IMR-90 (cell line): Measurements from ENCODE around the gene CREB1. TPM values are rescaled to one million over a fixed set of nuclear protein-coding genes. Genes with fewer than 3 reads are reported as not detected.

Source experiments
- ATAC-seq: fragments of 200-7000 bp; cut with Tn5 transposase; 2 replicates; pipeline ENCODE4 v1.9.1; 2020; ENCODE audit warnings: low read depth, mild to moderate bottlenecking, moderate library complexity
- BruUV-seq: library from RNA; stranded (reverse); fragments of 400-500 nt; replicated peaks from 2 replicates; lab custom pipeline; 2021; lab: Mats Ljungman, UMichigan
- CTCF ChIA-PET: fragments of 300-600 bp; formaldehyde crosslinking; extraction: SDS; loops from one replicate; lab custom pipeline; 2021; ENCODE audit warnings: antibody characterized with exemption; lab: Yijun Ruan, JAX
- POLR2A ChIA-PET: fragments of 300-600 bp; sonication (Branson Sonifier 250); formaldehyde crosslinking; loops from one replicate; lab custom pipeline; 2022; ENCODE audit warnings: antibody characterized with exemption; ENCODE audit not compliant: unreplicated experiment; lab: Charles Lee
- DNase-seq: peaks from one replicate; pipeline ENCODE4 v3.0.0; 2013
- H2AFZ ChIP-seq: replicated peaks from 2 replicates; pipeline ENCODE3; 2013; ENCODE audit warnings: low read length, mild to moderate bottlenecking; ENCODE audit not compliant: poor library complexity
- H2AK5ac ChIP-seq: 2 replicates; pipeline ENCODE4 v1.6.1; 2013; ENCODE audit warnings: low read depth, low read length, inconsistent platforms
- H2AK9ac ChIP-seq: replicated peaks from 2 replicates; pipeline ENCODE3; 2013; ENCODE audit warnings: mild to moderate bottlenecking, low read depth, low read length, moderate library complexity; ENCODE audit not compliant: poor library complexity
- H2BK120ac ChIP-seq: 2 replicates; pipeline ENCODE4 v1.6.1; 2013; ENCODE audit warnings: low read depth, low read length, inconsistent platforms
- H2BK15ac ChIP-seq: 3 replicates; pipeline ENCODE4 v1.6.1; 2013; ENCODE audit warnings: low read depth, low read length, inconsistent platforms
- H2BK20ac ChIP-seq: 2 replicates; pipeline ENCODE4 v1.6.1; 2013; ENCODE audit warnings: low read depth, mild to moderate bottlenecking, inconsistent platforms, low read length, moderate library complexity
- H2BK5ac ChIP-seq: 2 replicates; pipeline ENCODE4 v1.6.1; 2013; ENCODE audit warnings: mild to moderate bottlenecking, low read depth, low read length, inconsistent platforms; ENCODE audit not compliant: poor library complexity, severe bottlenecking
- H3K14ac ChIP-seq: replicated peaks from 2 replicates; pipeline ENCODE4 v1.6.1; 2013; ENCODE audit warnings: low read depth, low read length, inconsistent platforms
- H3K18ac ChIP-seq: 2 replicates; pipeline ENCODE4 v1.6.1; 2013; ENCODE audit warnings: low read depth, low read length, control low read depth
- H3K23ac ChIP-seq: 2 replicates; pipeline ENCODE4 v1.6.1; 2013; ENCODE audit warnings: low read depth, low read length, inconsistent platforms
- H3K27ac ChIP-seq: 2 replicates; pipeline ENCODE4 v1.5.1; 2013; ENCODE audit warnings: mild to moderate bottlenecking, control low read depth, low read length; ENCODE audit not compliant: insufficient read depth
- H3K27me3 ChIP-seq: 2 replicates; pipeline ENCODE4 v1.6.1; 2013; ENCODE audit warnings: low read length; ENCODE audit not compliant: control insufficient read depth, insufficient read depth
- H3K36me3 ChIP-seq: 2 replicates; pipeline ENCODE4 v1.6.1; 2013; ENCODE audit warnings: low read length, mixed read lengths; ENCODE audit not compliant: control insufficient read depth, insufficient read depth
- H3K4ac ChIP-seq: 2 replicates; pipeline ENCODE4 v1.6.1; 2013; ENCODE audit warnings: low read depth, low read length, inconsistent platforms
- H3K4me1 ChIP-seq: 2 replicates; pipeline ENCODE4 v1.6.1; 2013; ENCODE audit warnings: low read length, mixed read lengths; ENCODE audit not compliant: control insufficient read depth, insufficient read depth
- H3K4me2 ChIP-seq: 2 replicates; pipeline ENCODE4 v1.6.1; 2013; ENCODE audit warnings: low read depth, mild to moderate bottlenecking, control low read depth, low read length, moderate library complexity
- H3K4me3 ChIP-seq: 2 replicates; pipeline ENCODE4 v1.5.1; 2013; ENCODE audit warnings: low read depth, mild to moderate bottlenecking, control low read depth, low read length, moderate library complexity; ENCODE audit not compliant: insufficient read depth
- H3K56ac ChIP-seq: 2 replicates; pipeline ENCODE4 v1.6.1; 2013; ENCODE audit warnings: low read length, inconsistent platforms; ENCODE audit not compliant: insufficient read depth; ENCODE audit errors: extremely low read depth
- H3K79me1 ChIP-seq, 2 experiments: 2 replicates each; pipeline ENCODE4 v1.6.1; 2013; ENCODE audit warnings: low read length in 2 of 2, inconsistent platforms in 1 of 2, low read depth in 1 of 2
- H3K9ac ChIP-seq: 2 replicates; pipeline ENCODE4 v1.6.1; 2013; ENCODE audit warnings: low read depth, low read length, control low read depth
- H3K9me1 ChIP-seq: 2 replicates; pipeline ENCODE4 v1.6.1; 2013; ENCODE audit warnings: low read length, inconsistent platforms; ENCODE audit not compliant: insufficient read depth
- H3K9me3 ChIP-seq: 2 replicates; pipeline ENCODE4 v1.6.1; 2013; ENCODE audit warnings: low read length; ENCODE audit not compliant: control insufficient read depth, insufficient read depth
- H4K20me1 ChIP-seq: 2 replicates; pipeline ENCODE4 v1.6.1; 2013; ENCODE audit warnings: low read length, inconsistent platforms; ENCODE audit not compliant: insufficient read depth
- H4K5ac ChIP-seq: 2 replicates; pipeline ENCODE4 v1.6.1; 2013; ENCODE audit warnings: mild to moderate bottlenecking, low read depth, low read length, control low read depth
- H4K8ac ChIP-seq, 2 experiments: 2 replicates each; pipeline ENCODE4 v1.6.1; 2013; ENCODE audit warnings: low read depth in 2 of 2, low read length in 2 of 2, control low read depth in 1 of 2, inconsistent platforms in 1 of 2
- H4K91ac ChIP-seq: 2 replicates; pipeline ENCODE4 v1.6.1; 2013; ENCODE audit warnings: low read depth, low read length, inconsistent platforms; ENCODE audit not compliant: insufficient read depth
- CEBPB ChIP-seq: IDR thresholded peaks from 2 replicates; pipeline ENCODE4 v1.6.1; 2012; ENCODE audit warnings: low read depth, low read length, improper control_type of control experiment
- CTCF ChIP-seq: conservative IDR thresholded peaks from 2 replicates; pipeline ENCODE4 v1.5.1; 2012; ENCODE audit warnings: mild to moderate bottlenecking, low read depth, low read length, improper control_type of control experiment
- ELK1 ChIP-seq: fragments of 150-350 bp; IDR thresholded peaks from 2 replicates; pipeline ENCODE4 v1.6.1; 2016; ENCODE audit warnings: low read depth, mild to moderate bottlenecking, low read length, moderate library complexity, borderline replicate concordance
- MAZ ChIP-seq: IDR thresholded peaks from 2 replicates; pipeline ENCODE4 v1.6.1; 2012; ENCODE audit warnings: low read depth, mild to moderate bottlenecking, low read length, improper control_type of control experiment, moderate library complexity, borderline replicate concordance
- NFE2L2 ChIP-seq: fragments of 150-350 bp; IDR thresholded peaks from 2 replicates; pipeline ENCODE4 v1.6.1; 2016; ENCODE audit warnings: low read depth, mild to moderate bottlenecking, low read length
- POLR2A ChIP-seq: IDR thresholded peaks from 2 replicates; pipeline ENCODE4 v1.6.1; 2012; ENCODE audit warnings: mild to moderate bottlenecking, low read depth, low read length
- RCOR1 ChIP-seq: IDR thresholded peaks from 2 replicates; pipeline ENCODE4 v1.6.1; 2012; ENCODE audit warnings: mild to moderate bottlenecking, low read length, improper control_type of control experiment; ENCODE audit not compliant: insufficient replicate concordance
- RFX5 ChIP-seq: IDR thresholded peaks from 2 replicates; pipeline ENCODE4 v1.8.0; 2012; ENCODE audit warnings: low read depth, mild to moderate bottlenecking, low read length, moderate library complexity
- SMC3 ChIP-seq: fragments of 150-350 bp; IDR thresholded peaks from 2 replicates; pipeline ENCODE4 v1.6.1; 2016; ENCODE audit warnings: low read depth, mild to moderate bottlenecking, antibody characterized with exemption, low read length, moderate library complexity
- USF2 ChIP-seq: fragments of 150-350 bp; IDR thresholded peaks from 2 replicates; pipeline ENCODE4 v1.6.1; 2017; ENCODE audit warnings: mild to moderate bottlenecking, antibody characterized with exemption, low read length, low read depth
- WGBS, 2 experiments: methylation state at CpG; one replicate each; pipeline versions ENCODE4 v1.1.5 to v1.1.7; 2013; ENCODE audit warnings: missing lambda C conversion rate in 2 of 2; ENCODE audit not compliant: insufficient read length in 1 of 2; ENCODE audit errors: extremely low coverage in 2 of 2; 5-methylcytosine and 5-hydroxymethylcytosine counted together
- dilution Hi-C: fragments of 300-500 bp; cut with HindIII; formaldehyde crosslinking; loops from one replicate; pipeline ENCODE4 v1.14.3; 2018; ENCODE audit warnings: low sequenced_read_pairs; ENCODE audit not compliant: unreplicated experiment
- in situ Hi-C: fragments of 300-500 bp; cut with MboI; formaldehyde crosslinking; loops from 3 replicates; pipeline ENCODE4 v1.14.3; 2019; ENCODE audit warnings: low sequenced_read_pairs, inconsistent platforms, mixed read lengths
- intact Hi-C: fragments of 100-400 bp; cut with micrococcal nuclease; formaldehyde crosslinking; loops from 2 replicates; pipeline ENCODE4 v1.10.0; 2022
- polyA plus RNA-seq, 3 experiments: library from polyadenylated mRNA; depleted of rRNA; stranded (reverse); fragments of >200 nt; gene quantifications; 2 replicates each; pipeline ENCODE4 v1.2.3, GENCODE V29; 2012; ENCODE audit warnings: low replicate concordance in 1 of 3
- total RNA-seq: library from RNA; depleted of rRNA; stranded (reverse); fragments of >200 nt; gene quantifications from 2 replicates; pipeline ENCODE4 v1.2.3, GENCODE V29; 2012

The CREB1 gene
- total and polyA plus RNA-seq, 2 of the 4 experiments (the other 2 are of a cell fraction), result 22.4 to 94.5 TPM

- no peak for TF ChIP-seq ELK1
Observed at GRCh38 chr2:207483477-207483876, 46.3 kb upstream of the CREB1 start (continued).

GRCh38 chr2:207484444-207485391, 45.0 kb upstream of the CREB1 start:
- H2AFZ ChIP-seq, result no peak overlapping the region
- no CpG with 5 or more reads among the region's 10 CpGs for WGBS, 2 experiments
- TF ChIP-seq POLR2A, result no peak
- TF ChIP-seq RCOR1, result no peak
- no peak for TF ChIP-seq NFE2L2
- no peak for TF ChIP-seq USF2
- TF ChIP-seq MAZ, result no peak
- no peak for TF ChIP-seq CEBPB
- no peak for TF ChIP-seq CTCF
- no peak for TF ChIP-seq SMC3
- no peak for TF ChIP-seq RFX5

More at GRCh38 chr2:207484444-207485391, 45.0 kb upstream of the CREB1 start:
- no peaks in the 10 kb centered on the region for H3K9me3 ChIP-seq
- no peak overlapping the region for H3K9ac ChIP-seq
- in situ Hi-C loops, result loop anchor here (25.0 kb wide), 1 partner anchor 578 kb away; no protein-coding TSS in a partner anchor
- no peaks in the 10 kb centered on the region for H3K36me3 ChIP-seq
- dilution Hi-C loops, result no loop called here
- peak overlapping the region; percentile 6 for H2BK5ac ChIP-seq
- H3K4me3 ChIP-seq, result no peak overlapping the region
- H3K4me1 ChIP-seq, result peaks cover 14% of the 10 kb centered on the region
- H4K5ac ChIP-seq, result no peak overlapping the region; the same call in 1 of the 2 replicates
- DNase-seq, result no peak
- H3K27ac ChIP-seq, result no peak overlapping the region
- peak overlapping the region; percentile 37 for H2AK9ac ChIP-seq
- H4K91ac ChIP-seq, result no peak overlapping the region
- no peak overlapping the region for H4K8ac ChIP-seq
- ChIA-PET CTCF (no interaction called here), POLR2A (interaction anchor here (1.0 kb wide), 1 partner anchor 45 kb away, joined by 12 read pairs; the partner anchor contains the start of gene CREB1)
- H3K79me1 ChIP-seq, result no peaks in the 10 kb centered on the region; a peak in 1 of 4 replicates
- intact Hi-C loops, result loop anchor here (10.0 kb wide), 1 partner anchor 590 kb away; no protein-coding TSS in a partner anchor
- no peak overlapping the region for H3K14ac ChIP-seq
- H4K20me1 ChIP-seq, result no peaks in the 10 kb centered on the region
- peak overlapping the region; percentile 7 for H2BK120ac ChIP-seq
- H3K4me2 ChIP-seq, result no peak overlapping the region
- peak overlapping the region; percentile 58; the same call in 1 of the 2 replicates for H3K4ac ChIP-seq
- peak overlapping the region; percentile 20; the same call in 1 of the 2 replicates for H3K18ac ChIP-seq
- no peak overlapping the region for H3K56ac ChIP-seq
- H3K27me3 ChIP-seq, result no peaks in the 10 kb centered on the region
- H2BK15ac ChIP-seq, result peak overlapping the region; percentile 35; the same call in 2 of the 3 replicates
- peak overlapping the region; percentile 32; the same call in 1 of the 2 replicates for H2BK20ac ChIP-seq
- peaks cover 16% of the 10 kb centered on the region for H3K9me1 ChIP-seq
- peak overlapping the region; percentile 14; the same call in 1 of the 2 replicates for H2AK5ac ChIP-seq
- no TSS peak for BruUV-seq
- ATAC-seq, result no peak
- H3K23ac ChIP-seq, result no peak overlapping the region
